H1 (cell line): ENCODE measurements around the gene GALNT9. TPM values are rescaled to one million over a fixed set of nuclear protein-coding genes. Genes with fewer than 3 reads are reported as not detected.

ENCODE experiments used
- CTCF ChIA-PET: fragments of 300-600 bp; sonication (Branson Sonifier 250); formaldehyde crosslinking; loops from one replicate; lab custom pipeline; 2021; ENCODE audit not compliant: partially characterized antibody; lab: Charles Lee
- POLR2A ChIA-PET: fragments of 300-600 bp; sonication (Branson Sonifier 250); formaldehyde crosslinking; loops from one replicate; lab custom pipeline; 2021; ENCODE audit warnings: inconsistent platforms; ENCODE audit not compliant: partially characterized antibody; lab: Charles Lee
- DNase-seq, 2 experiments: peaks; one replicate each; pipeline versions ENCODE4 v3.0.0 to v3.0.0-alpha.2; 2010 to 2022; ENCODE audit warnings: low spot score in 2 of 2, low read depth in 1 of 2, mixed read lengths in 1 of 2
- FAIRE-seq: peaks from 2 replicates; lab custom pipeline; 2011; peaks lifted over from hg19 to GRCh38; lab: Jason Lieb, UNC
- H2AFZ ChIP-seq: 2 replicates; pipeline ENCODE4 v1.8.1; 2012; ENCODE audit warnings: low read length, inconsistent platforms
- H2AK5ac ChIP-seq: 2 replicates; pipeline ENCODE4 v1.6.1; 2013; ENCODE audit warnings: low read depth, low read length
- H2BK120ac ChIP-seq: replicated peaks from 2 replicates; pipeline ENCODE3; 2013; ENCODE audit warnings: low read depth, low read length, inconsistent platforms
- H2BK12ac ChIP-seq: 2 replicates; pipeline ENCODE4 v1.6.1; 2013; ENCODE audit warnings: low read depth, low read length
- H2BK15ac ChIP-seq: 2 replicates; pipeline ENCODE4 v1.6.1; 2013; ENCODE audit warnings: low read length
- H2BK20ac ChIP-seq: 2 replicates; pipeline ENCODE4 v1.6.1; 2013; ENCODE audit warnings: low read length
- H2BK5ac ChIP-seq: 2 replicates; pipeline ENCODE4 v1.6.1; 2013; ENCODE audit warnings: low read depth, low read length
- H3K14ac ChIP-seq: 2 replicates; pipeline ENCODE4 v1.6.1; 2013; ENCODE audit warnings: inconsistent platforms; ENCODE audit not compliant: insufficient read length
- H3K18ac ChIP-seq: 2 replicates; pipeline ENCODE4 v1.6.1; 2013; ENCODE audit warnings: low read length; ENCODE audit errors: extremely low read depth
- H3K23ac ChIP-seq: 2 replicates; pipeline ENCODE4 v1.6.1; 2013; ENCODE audit warnings: inconsistent platforms; ENCODE audit not compliant: insufficient read length
- H3K23me2 ChIP-seq: 2 replicates; pipeline ENCODE4 v1.6.1; 2013; ENCODE audit warnings: low read depth, low read length
- H3K27ac ChIP-seq: 2 replicates; pipeline ENCODE4 v1.6.1; 2011; ENCODE audit warnings: low read depth, low read length, inconsistent platforms
- H3K27me3 ChIP-seq, 4 experiments: replicated peaks in 1 of 4; 1 replicate in 1 of 4; 2 replicates in 3 of 4; pipeline versions ENCODE4 v1.6.1 to v1.8.1; 2011 to 2013; ENCODE audit warnings: low read length in 3 of 4, mild to moderate bottlenecking in 3 of 4, inconsistent platforms in 2 of 4, mixed read lengths in 2 of 4, moderate library complexity in 1 of 4; ENCODE audit not compliant: control insufficient read depth in 3 of 4, insufficient read depth in 3 of 4; ENCODE audit errors: extremely low read depth in 1 of 4
- H3K36me3 ChIP-seq, 4 experiments: 2 replicates each; pipeline versions ENCODE4 v1.6.1 to v1.8.1; 2011 to 2013; ENCODE audit warnings: mild to moderate bottlenecking in 4 of 4, low read length in 3 of 4, moderate library complexity in 2 of 4, control low read depth in 1 of 4, inconsistent platforms in 1 of 4; ENCODE audit not compliant: insufficient read depth in 4 of 4, control insufficient read depth in 2 of 4
- H3K4ac ChIP-seq: replicated peaks from 2 replicates; pipeline ENCODE3; 2013; ENCODE audit warnings: low read length, low read depth, mixed read lengths, inconsistent platforms; ENCODE audit not compliant: insufficient read length
- H3K4me1 ChIP-seq, 4 experiments: replicated peaks in 1 of 4; 1 replicate in 1 of 4; 2 replicates in 3 of 4; pipeline versions ENCODE4 v1.6.1 to v1.8.1; 2011 to 2013; ENCODE audit warnings: low read length in 3 of 4, inconsistent platforms in 2 of 4, mixed read lengths in 1 of 4; ENCODE audit not compliant: insufficient read depth in 4 of 4, control insufficient read depth in 3 of 4
- H3K4me2 ChIP-seq, 2 experiments: 2 replicates each; pipeline versions ENCODE4 v1.6.1 to v1.8.1; 2011 to 2013; ENCODE audit warnings: low read depth in 2 of 2, low read length in 2 of 2, control low read depth in 1 of 2, inconsistent platforms in 1 of 2, mild to moderate bottlenecking in 1 of 2; ENCODE audit not compliant: insufficient read depth in 1 of 2
- H3K4me3 ChIP-seq, 4 experiments: fragments of 200-600, 300-600 bp in 1 of 4; sonication (generic), shearing (Covaris generic), sonication (Bioruptor Twin) in 1 of 4; 2 replicates each; pipeline versions ENCODE4 v1.5.1 to v1.8.1; 2011 to 2016; ENCODE audit warnings: low read length in 4 of 4, low read depth in 3 of 4, control low read depth in 2 of 4, inconsistent platforms in 2 of 4, mild to moderate bottlenecking in 2 of 4, mixed read lengths in 1 of 4, moderate library complexity in 1 of 4; ENCODE audit not compliant: insufficient read depth in 2 of 4; ENCODE audit errors: extremely low read depth in 1 of 4
- H3K56ac ChIP-seq: replicated peaks from 2 replicates; pipeline ENCODE3; 2013; ENCODE audit warnings: low read depth, mild to moderate bottlenecking, mixed read lengths, low read length, inconsistent platforms; ENCODE audit not compliant: insufficient read length
- H3K79me1 ChIP-seq: 2 replicates; pipeline ENCODE4 v1.6.1; 2013; ENCODE audit warnings: low read depth, low read length, control low read depth
- H3K79me2 ChIP-seq, 2 experiments: 2 replicates each; pipeline versions ENCODE4 v1.6.1 to v1.8.1; 2012 to 2013; ENCODE audit warnings: low read length in 2 of 2, mild to moderate bottlenecking in 2 of 2, inconsistent platforms in 1 of 2; ENCODE audit not compliant: insufficient read depth in 2 of 2, control insufficient read depth in 1 of 2
- H3K9ac ChIP-seq, 4 experiments: replicated peaks in 1 of 4; 1 replicate in 1 of 4; 2 replicates in 3 of 4; pipeline versions ENCODE4 v1.6.1 to v1.8.1; 2011 to 2013; ENCODE audit warnings: low read depth in 3 of 4, low read length in 3 of 4, control low read depth in 2 of 4, mild to moderate bottlenecking in 2 of 4, moderate library complexity in 2 of 4, inconsistent platforms in 1 of 4; ENCODE audit errors: extremely low read depth in 1 of 4
- H3K9me3 ChIP-seq, 2 experiments: 2 replicates each; pipeline versions ENCODE4 v1.6.1 to v1.8.1; 2012 to 2013; ENCODE audit warnings: mild to moderate bottlenecking in 2 of 2, moderate library complexity in 2 of 2, control low read depth in 1 of 2, inconsistent platforms in 1 of 2, low read depth in 1 of 2, low read length in 1 of 2, mixed read lengths in 1 of 2; ENCODE audit not compliant: insufficient read depth in 2 of 2
- H4K20me1 ChIP-seq, 2 experiments: replicated peaks in 1 of 2; 2 replicates each; pipeline versions ENCODE3 to v1.8.1; 2011 to 2013; ENCODE audit warnings: inconsistent platforms in 2 of 2, low read length in 2 of 2, mild to moderate bottlenecking in 1 of 2; ENCODE audit not compliant: insufficient read depth in 2 of 2, control insufficient read depth in 1 of 2
- H4K5ac ChIP-seq: 2 replicates; pipeline ENCODE4 v1.6.1; 2013; ENCODE audit warnings: low read length, low read depth, mixed read lengths, inconsistent platforms; ENCODE audit not compliant: insufficient read length
- H4K8ac ChIP-seq: 2 replicates; pipeline ENCODE4 v1.8.0; 2013; ENCODE audit warnings: mild to moderate bottlenecking, moderate library complexity, low read length, inconsistent platforms; ENCODE audit not compliant: insufficient read depth; ENCODE audit errors: extremely low read depth
- H4K91ac ChIP-seq: replicated peaks from 2 replicates; pipeline ENCODE3; 2013; ENCODE audit warnings: low read length, mixed read lengths, inconsistent platforms; ENCODE audit not compliant: insufficient read length
- BACH1 ChIP-seq: IDR thresholded peaks from 2 replicates; pipeline ENCODE4 v1.6.1; 2012; ENCODE audit warnings: low read length, improper control_type of control experiment
- CEBPB ChIP-seq: IDR thresholded peaks from 2 replicates; pipeline ENCODE4 v1.6.1; 2012; ENCODE audit warnings: low read depth, low read length
- GABPA ChIP-seq: IDR thresholded peaks from 2 replicates; pipeline ENCODE4 v1.6.1; 2011; ENCODE audit warnings: mild to moderate bottlenecking, low read length, moderate library complexity, borderline replicate concordance; ENCODE audit not compliant: insufficient read depth
- HDAC2 ChIP-seq, 2 experiments: fragments of 300-600 bp in 1 of 2; sonication (generic) in 1 of 2; IDR thresholded peaks; 2 replicates each; pipeline ENCODE4 v1.6.1; 2011 to 2012; ENCODE audit warnings: low read depth in 2 of 2, low read length in 2 of 2, mild to moderate bottlenecking in 2 of 2, moderate library complexity in 2 of 2, borderline replicate concordance in 1 of 2, inconsistent platforms in 1 of 2
- HDAC6 ChIP-seq: IDR thresholded peaks from one replicate; pipeline ENCODE4 v1.7.1; 2012; ENCODE audit warnings: low read depth, mild to moderate bottlenecking, inconsistent platforms, low read length, moderate library complexity
- JUN ChIP-seq: IDR thresholded peaks from 2 replicates; pipeline ENCODE4 v1.6.1; 2011; ENCODE audit warnings: low read depth, mild to moderate bottlenecking, improper control_type of control experiment, low read length
- PHF8 ChIP-seq: fragments of 200-600 bp; sonication (generic); conservative IDR thresholded peaks from 2 replicates; pipeline ENCODE4 v1.7.1; 2012; ENCODE audit warnings: low read depth, mild to moderate bottlenecking, inconsistent platforms, low read length, moderate library complexity
- RAD21 ChIP-seq, 2 experiments: IDR thresholded peaks in 1 of 2; conservative IDR thresholded peaks in 1 of 2; 2 replicates each; pipeline ENCODE4 v1.6.1; 2011; ENCODE audit warnings: low read depth in 2 of 2, low read length in 2 of 2, improper control_type of control experiment in 1 of 2, inconsistent platforms in 1 of 2, mild to moderate bottlenecking in 1 of 2, moderate library complexity in 1 of 2
- RNF2 ChIP-seq: fragments of 200-900, 300-1000 bp; sonication (generic); IDR thresholded peaks from 2 replicates; pipeline ENCODE4 v1.7.1; 2016; ENCODE audit warnings: borderline replicate concordance, low read depth, mild to moderate bottlenecking, antibody characterized with exemption, low read length; ENCODE audit not compliant: poor library complexity, severe bottlenecking; ENCODE audit errors: missing control alignments
- SUZ12 ChIP-seq: fragments of 200-600 bp; sonication (generic); IDR thresholded peaks from 2 replicates; pipeline ENCODE4 v1.6.1; 2012; ENCODE audit warnings: mild to moderate bottlenecking, inconsistent platforms, low read length, moderate library complexity, mixed read lengths
- TCF12 ChIP-seq: IDR thresholded peaks from 2 replicates; pipeline ENCODE4 v1.6.1; 2011; ENCODE audit warnings: low read depth, mild to moderate bottlenecking, low read length
- WGBS, 2 experiments: shearing (Covaris generic) in 1 of 2; methylation state at CpG; one replicate each; pipeline versions ENCODE4 v1.1.6 to v1.1.7; 2013 to 2015; ENCODE audit warnings: low lambda C conversion rate in 2 of 2, mixed read lengths in 2 of 2, inconsistent platforms in 1 of 2, low coverage in 1 of 2, missing lambda C conversion rate in 1 of 2; ENCODE audit not compliant: insufficient replicate concordance in 2 of 2, insufficient coverage in 1 of 2, insufficient read length in 1 of 2; ENCODE audit errors: extremely low coverage in 1 of 2, missing lambda C conversion rate in 1 of 2; 5-methylcytosine and 5-hydroxymethylcytosine counted together
- polyA plus RNA-seq, 7 experiments: library from polyadenylated mRNA; depleted of rRNA in 3 of 7; stranded (reverse) in 5 of 7; unstranded in 2 of 7; fragments of >200 nt in 5 of 7; fragments of 200-250 nt in 2 of 7; gene quantifications; 1 replicate in 5 of 7; 2 replicates in 1 of 7; 4 replicates in 1 of 7; pipeline versions ENCODE4 v1.2.1 to v1.2.3, GENCODE V29; 2011 to 2013; ENCODE audit warnings: missing spikeins in 2 of 7, mixed read lengths in 2 of 7
- total RNA-seq: library from RNA; stranded (reverse); fragmentation: NEBNext Ultra II Directional; extraction: Animal tissue kit (Norgen Biotek cat#: 25700); gene quantifications from 2 replicates; pipeline ENCODE4 v1.2.1, GENCODE V29; 2021

The GALNT9 gene
- total and polyA plus RNA-seq, 2 of the 8 experiments (the other 6 are each of a cell fraction or from before 2014, with no cell fraction given), result 2.0 to 3.6 TPM

DNA sequence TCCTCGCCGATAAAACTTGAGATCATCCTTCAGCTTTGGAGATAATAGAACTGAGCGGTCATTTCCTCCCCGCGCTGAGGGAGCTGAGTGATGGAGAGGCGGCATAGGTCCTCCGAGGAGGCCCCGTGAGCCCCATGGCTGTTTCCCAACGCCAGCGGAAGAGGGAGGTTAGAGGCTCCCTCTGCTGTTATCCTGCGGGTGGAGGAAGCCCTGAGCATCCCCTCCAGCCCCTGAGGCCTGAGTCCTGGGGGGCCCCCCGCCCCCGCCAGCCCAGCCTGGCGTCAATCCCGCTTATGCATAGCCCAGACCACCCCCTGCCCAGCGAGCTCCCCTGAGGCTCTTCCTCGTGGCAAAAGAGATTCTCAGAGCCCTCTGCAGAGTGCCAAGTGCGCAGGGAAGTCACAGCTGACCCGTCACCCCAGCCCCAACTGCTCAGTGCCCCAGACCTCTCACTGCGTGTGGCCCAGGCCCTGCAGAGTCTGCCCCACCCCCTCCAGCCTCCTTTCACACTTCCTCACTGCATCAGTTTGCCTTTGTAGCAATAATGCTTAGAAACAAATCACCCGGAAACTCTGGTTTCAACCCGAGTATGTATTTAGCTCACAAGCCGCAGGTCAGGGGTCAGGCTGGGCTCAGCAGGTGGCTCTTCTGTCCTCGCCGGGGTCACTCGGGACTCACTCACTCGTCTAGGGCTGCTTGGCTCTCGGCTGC, 44.7 kb upstream of the GALNT9 start:
- ChIA-PET POLR2A (interaction anchor here (0.7 to 1.7 kb wide), 8 partner anchors 9 to 272 kb away, joined by 3 to 9 read pairs (median 3); no protein-coding TSS in a partner anchor), CTCF (interaction anchor here (0.7 to 5.1 kb wide), 21 partner anchors 8 to 190 kb away, joined by 3 to 28 read pairs (median 4); no protein-coding TSS in a partner anchor)
- Histone ChIP-seq H3K4ac (no peak overlapping the region), H2BK5ac (no peak overlapping the region), H3K79me2 (no peaks in the 10 kb centered on the region), H3K18ac (no peak overlapping the region), H3K9ac (no peak overlapping the region), H4K5ac (no peak overlapping the region), H3K79me1 (no peaks in the 10 kb centered on the region), H2BK15ac (no peak overlapping the region), H3K14ac (no peak overlapping the region), H4K20me1 (no peaks in the 10 kb centered on the region), H4K8ac (no peak overlapping the region), H3K4me1 (peaks cover 0 to 23% (median 7%) of the 10 kb centered on the region in 4 experiments; a peak in 6 of 7 replicates), H3K23ac (no peak overlapping the region), H3K56ac (no peak overlapping the region), H3K27ac (no peak overlapping the region), H2AK5ac (no peak overlapping the region), H3K4me2 (no peak overlapping the region; a peak in 1 of 4 replicates), H2BK120ac (no peak overlapping the region), H4K91ac (no peak overlapping the region), H3K36me3 (no peaks in the 10 kb centered on the region), H2BK12ac (no peak overlapping the region), H3K9me3 (peaks cover 0 to 9% of the 10 kb centered on the region in 2 experiments; a peak in 1 of 4 replicates), H3K4me3 (no peak overlapping the region), H3K23me2 (no peaks in the 10 kb centered on the region), H2BK20ac (no peak overlapping the region), H2AFZ (no peak overlapping the region), H3K27me3 (peaks cover 6 to 60% (median 48%) of the 10 kb centered on the region in 4 experiments)
- FAIRE-seq, result no peak
- WGBS, 2 experiments, result 50% methylated on average over 21 of the region's 28 CpGs; no CpG with 5 or more reads in 1 of the 2 experiments
- DNase-seq, result no peak
- TF ChIP-seq PHF8 (no peak), GABPA (0 out of 2 replicates have a peak, but pooled peaks have one; percentile 4), CEBPB (no peak), JUN (no peak), BACH1 (no peak), HDAC6 (no peak), HDAC2 (IDR thresholded peaks at IDR 0.05; ENCODE audit: borderline replicate concordance in 1 of 2, low read depth in 2 of 2, low read length in 2 of 2) (no peak), RAD21 (IDR thresholded peaks at IDR 0.05 in 1 of 2, conservative IDR thresholded peaks at IDR 0.05 in 1 of 2; ENCODE audit: low read depth in 2 of 2, low read length in 2 of 2) (peak in 1 of 2 experiments; percentile 43; a peak in 3 of 4 replicates), TCF12 (no peak), RNF2 (no peak), SUZ12 (no peak)
